Ramos (cell line): ENCODE data around the gene NRG4.
"Not testable (repeated sequence)": the region's sequence is repeated elsewhere in the genome, so short reads cannot be mapped to it uniquely, and the experiment has no call there.

ENCODE experiments used
- in situ Hi-C: fragments of 300-500 bp; cut with MboI; formaldehyde crosslinking; loops from one replicate; pipeline ENCODE4 v1.14.3; 2022; ENCODE audit warnings: low sequenced_read_pairs; ENCODE audit not compliant: unreplicated experiment

NRG4 gene

GRCh38 chr15:75928680-75929608, 83.3 kb downstream of the NRG4 start:
- in situ Hi-C loops = no loop called here

GRCh38 chr15:75927601-75928000, 84.6 kb downstream of the NRG4 start:
- in situ Hi-C loops = no loop called here

- in situ Hi-C loops = no loop called here
Observed at GRCh38 chr15:75926931-75927330, 85.3 kb downstream of the NRG4 start.

GRCh38 chr15:75925440-75925839, 86.8 kb downstream of the NRG4 start:
- in situ Hi-C loops = no loop called here

DNA sequence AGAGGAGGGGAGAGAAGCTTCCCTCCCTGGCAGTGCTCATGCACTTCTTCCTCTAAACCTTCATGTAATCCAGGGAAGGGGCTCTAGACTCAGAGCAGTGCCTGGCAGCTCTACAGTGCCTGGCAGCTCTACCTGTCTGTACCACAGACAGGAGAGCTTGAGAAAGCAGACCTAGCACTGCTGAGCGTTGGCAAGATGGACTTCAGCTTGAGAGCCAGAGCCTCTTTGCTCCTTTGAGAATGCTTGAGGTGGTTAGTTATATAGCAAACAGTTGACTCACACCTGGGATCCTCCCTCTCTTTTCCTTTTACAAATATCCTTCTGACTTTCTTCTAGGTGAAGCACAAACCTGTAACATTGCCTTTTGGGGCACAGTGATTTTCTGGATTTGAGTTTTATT, 87.6 kb downstream of the NRG4 start:
- in situ Hi-C loops = no loop called here

- in situ Hi-C loops = no loop called here
Observed at GRCh38 chr15:75923756-75924155, 88.5 kb downstream of the NRG4 start.

DNA sequence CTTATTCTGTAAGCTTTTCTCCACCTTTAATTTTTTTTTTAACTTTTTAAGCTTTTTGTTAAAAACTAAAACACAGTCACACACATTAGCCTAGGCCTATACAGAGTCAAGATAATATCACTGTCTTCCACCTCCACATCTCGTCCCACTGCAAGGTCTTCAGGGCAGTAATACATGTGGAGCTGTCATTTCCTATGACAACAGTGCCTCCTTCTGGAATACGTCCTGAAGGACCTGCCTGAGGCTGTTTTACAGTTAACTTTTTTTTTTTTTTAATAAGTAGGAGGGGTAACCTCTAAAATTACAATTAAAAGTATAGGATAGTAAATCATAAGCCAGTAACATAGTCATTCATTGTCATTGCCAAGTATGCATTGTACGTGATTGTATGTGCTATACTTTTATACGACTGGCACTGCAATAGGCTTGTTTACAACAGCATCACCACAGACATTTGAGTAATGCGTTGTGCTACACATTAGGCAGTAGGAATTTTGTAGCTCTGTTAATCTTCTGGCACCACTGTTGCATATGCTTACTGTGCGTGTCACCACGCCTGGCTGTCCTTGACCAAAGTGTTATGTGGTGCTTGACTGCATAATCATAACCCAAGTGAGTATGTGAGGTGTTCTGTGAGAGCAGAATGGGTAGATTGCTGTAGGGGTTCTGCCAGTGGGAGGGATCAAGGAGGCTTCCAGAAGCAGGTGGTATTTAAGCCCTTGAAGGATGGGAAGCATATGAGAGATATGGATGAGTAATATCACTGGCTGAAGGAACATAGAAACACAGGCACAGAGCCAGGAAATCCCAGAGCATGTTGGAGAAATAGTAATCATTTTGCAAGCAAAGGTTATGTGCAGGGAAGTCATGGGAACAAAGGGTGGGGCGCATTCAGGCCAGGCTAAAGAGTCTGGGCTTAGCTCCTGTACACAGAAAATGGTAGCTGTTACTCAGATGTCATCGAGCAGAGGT, 90.2 kb downstream of the NRG4 start:
- in situ Hi-C loops = no loop called here

- in situ Hi-C loops = no loop called here
Observed at GRCh38 chr15:75920079-75920478, 92.1 kb downstream of the NRG4 start.

DNA sequence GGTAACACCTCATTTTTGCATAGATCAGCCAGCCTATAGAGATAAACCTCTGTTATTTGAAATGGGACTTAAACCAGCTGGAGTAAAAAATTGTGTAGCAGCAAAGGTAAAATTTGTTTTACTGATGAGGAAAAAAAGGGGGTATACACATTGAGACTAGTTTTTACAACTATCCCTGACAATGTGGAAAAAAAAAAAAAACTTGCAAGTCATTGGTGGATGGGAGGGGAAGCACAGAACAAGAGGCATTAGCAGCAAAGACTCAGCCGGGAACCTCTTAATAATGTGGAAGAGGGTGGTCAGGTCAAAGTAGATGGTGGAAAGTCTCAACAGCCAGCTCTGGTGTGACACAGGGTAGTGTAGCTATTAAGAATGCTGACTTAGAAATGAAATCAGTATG, 94.1 kb downstream of the NRG4 start:
- in situ Hi-C loops = no loop called here

DNA sequence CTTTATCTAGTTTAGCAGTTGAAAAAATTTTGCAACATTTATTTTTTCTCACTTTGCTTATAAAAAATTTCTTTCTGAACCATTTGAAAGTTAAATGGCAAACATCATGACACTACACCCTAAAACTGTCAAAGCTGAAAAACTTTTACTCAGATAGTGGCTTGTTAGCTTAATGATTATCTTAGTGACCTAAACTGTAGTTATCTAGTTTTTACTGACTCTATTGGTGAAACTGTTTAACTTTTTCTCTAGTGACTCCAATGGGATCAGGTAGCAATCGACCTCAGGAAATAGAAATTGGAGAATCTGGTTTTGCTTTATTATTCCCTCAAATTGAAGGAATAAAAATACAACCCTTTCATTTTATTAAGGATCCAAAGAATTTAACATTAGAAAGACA, 95.2 kb downstream of the NRG4 start:
- in situ Hi-C loops = no loop called here

- in situ Hi-C loops = not testable (repeated sequence)
Observed at GRCh38 chr15:75910355-75910754, 101.9 kb downstream of the NRG4 start.

DNA sequence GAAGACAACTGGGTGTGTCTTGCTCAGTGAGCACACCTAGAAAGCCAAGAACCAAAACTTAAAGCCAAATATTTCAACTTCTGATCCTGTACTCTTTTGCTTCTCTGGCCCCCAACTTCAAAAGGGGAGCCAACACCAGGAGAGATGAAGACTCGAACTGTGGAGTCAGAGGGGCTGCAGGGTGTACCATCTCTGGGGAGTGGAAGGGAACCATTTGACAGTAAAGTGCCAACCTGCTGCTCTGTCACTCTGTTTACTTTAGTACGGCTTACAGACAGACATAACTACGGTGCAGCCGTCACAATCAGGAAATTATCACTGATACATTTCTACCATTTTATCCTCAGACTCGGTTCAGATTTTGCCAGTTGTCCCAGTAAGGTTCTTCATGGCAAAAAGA, 107.0 kb downstream of the NRG4 start:
- in situ Hi-C loops = no loop called here

DNA sequence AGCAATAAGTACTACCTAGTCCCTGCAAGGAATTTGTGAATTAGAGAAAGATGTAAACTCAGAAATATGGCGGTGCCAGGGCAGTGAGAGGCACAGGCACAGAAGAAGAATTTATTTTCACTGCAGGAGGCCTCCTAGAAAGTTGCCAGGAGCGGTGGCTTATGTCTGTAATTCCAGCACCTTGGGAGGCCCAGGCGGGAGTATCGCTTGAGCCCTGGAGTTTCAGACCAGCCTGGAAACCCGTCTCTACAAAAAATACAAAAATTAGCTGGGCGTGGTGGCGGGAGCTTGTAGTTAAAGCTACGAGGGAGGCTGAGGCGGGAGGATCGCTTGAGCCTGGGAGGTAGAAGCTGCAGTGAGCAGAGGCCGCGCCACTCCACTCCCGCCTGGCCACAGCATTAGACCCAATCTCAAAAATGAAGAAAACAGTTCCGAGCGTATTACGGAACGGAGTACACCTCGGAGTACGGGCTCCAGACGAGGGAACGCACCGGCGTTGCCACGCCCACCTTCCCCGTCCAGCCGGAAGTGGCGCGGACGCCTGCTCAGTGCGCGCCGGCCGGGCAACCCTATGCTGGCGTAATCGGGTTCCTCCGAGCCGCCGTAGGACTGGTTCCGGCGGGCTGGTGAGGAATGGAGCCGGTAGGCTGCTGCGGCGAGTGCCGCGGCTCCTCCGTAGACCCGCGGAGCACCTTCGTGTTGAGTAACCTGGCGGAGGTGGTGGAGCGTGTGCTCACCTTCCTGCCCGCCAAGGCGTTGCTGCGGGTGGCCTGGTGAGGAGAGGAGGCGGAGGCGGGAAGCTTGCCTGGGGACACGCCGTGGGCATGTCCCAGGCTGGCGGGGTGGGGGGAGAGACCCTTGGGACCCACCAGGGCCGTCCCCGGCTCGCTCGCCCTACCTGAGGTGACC, 108.6 kb downstream of the NRG4 start, which contains the start of gene FBXO22:
TSS of gene FBXO22 (plus strand) at position 548 of the 909 bp plus-strand sequence. CDS start at position 634, 86 bp downstream.
- in situ Hi-C loops = no loop called here

GRCh38 chr15:75902129-75902557, 110.1 kb downstream of the NRG4 start:
- in situ Hi-C loops = no loop called here

GRCh38 chr15:75900577-75900976, 111.6 kb downstream of the NRG4 start:
- in situ Hi-C loops = no loop called here

- in situ Hi-C loops = no loop called here
Observed at GRCh38 chr15:75895731-75896130, 116.5 kb downstream of the NRG4 start.

DNA sequence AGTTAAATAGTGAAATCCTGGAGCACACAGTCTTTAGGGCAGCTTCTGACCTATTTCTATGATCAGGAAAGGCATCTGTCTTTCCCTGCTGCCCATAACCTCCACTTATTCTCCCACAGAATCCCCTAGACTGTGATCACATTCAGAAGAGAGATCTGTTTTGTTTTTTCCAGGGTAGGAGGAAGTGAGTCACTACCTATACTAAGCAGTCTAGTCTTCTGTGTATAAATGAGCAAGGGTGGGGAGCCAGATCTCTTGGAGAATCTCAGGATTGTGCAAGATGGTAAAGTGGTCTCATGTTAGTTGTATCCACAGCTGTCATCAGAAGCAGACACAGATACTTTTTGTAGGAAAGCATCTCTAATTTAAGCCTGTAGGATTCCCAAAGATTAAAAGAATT, 120.3 kb downstream of the NRG4 start:
- in situ Hi-C loops = no loop called here
